NB4 (cell line): Measurements from ENCODE around the gene NAXE.

Source experiments
- MYC ChIP-seq: IDR thresholded peaks from 2 replicates; pipeline ENCODE4 v1.6.1; 2011; ENCODE audit warnings: low read depth, low read length
- POLR2A ChIP-seq: IDR thresholded peaks from 2 replicates; pipeline ENCODE4 v1.6.1; 2011; ENCODE audit warnings: mild to moderate bottlenecking; ENCODE audit not compliant: insufficient read length; ENCODE audit errors: extremely low read depth
- TF ChIP-seq, protein P1 (sequence below): IDR thresholded peaks from one replicate; pipeline ENCODE4 v1.5.1; 2012; ENCODE audit warnings: low read depth, low read length
- TF ChIP-seq, protein P2 (sequence below): IDR thresholded peaks from 2 replicates; pipeline ENCODE4 v1.6.1; 2011; ENCODE audit warnings: low read depth, low read length

DNA sequence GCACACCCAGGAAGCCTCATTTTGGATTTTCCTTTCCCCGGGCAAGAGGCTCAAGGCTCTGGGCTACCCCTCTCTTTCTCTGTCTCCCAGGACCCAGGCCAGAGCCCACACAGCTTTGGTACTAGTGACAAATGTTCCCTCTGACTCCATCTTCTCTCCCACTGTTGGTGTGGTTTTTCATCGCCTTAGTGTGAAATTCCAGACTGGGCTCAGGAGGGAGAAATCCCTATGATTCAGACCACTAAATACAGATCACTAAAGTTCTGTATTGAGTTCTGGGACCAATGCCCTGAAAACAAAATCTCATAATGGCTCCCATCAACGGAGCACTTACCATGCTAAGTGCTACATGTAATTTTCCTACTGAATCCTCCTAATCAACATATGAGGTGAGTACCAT, 45.3 kb upstream of the NAXE start:
- TF ChIP-seq, protein P1, sequence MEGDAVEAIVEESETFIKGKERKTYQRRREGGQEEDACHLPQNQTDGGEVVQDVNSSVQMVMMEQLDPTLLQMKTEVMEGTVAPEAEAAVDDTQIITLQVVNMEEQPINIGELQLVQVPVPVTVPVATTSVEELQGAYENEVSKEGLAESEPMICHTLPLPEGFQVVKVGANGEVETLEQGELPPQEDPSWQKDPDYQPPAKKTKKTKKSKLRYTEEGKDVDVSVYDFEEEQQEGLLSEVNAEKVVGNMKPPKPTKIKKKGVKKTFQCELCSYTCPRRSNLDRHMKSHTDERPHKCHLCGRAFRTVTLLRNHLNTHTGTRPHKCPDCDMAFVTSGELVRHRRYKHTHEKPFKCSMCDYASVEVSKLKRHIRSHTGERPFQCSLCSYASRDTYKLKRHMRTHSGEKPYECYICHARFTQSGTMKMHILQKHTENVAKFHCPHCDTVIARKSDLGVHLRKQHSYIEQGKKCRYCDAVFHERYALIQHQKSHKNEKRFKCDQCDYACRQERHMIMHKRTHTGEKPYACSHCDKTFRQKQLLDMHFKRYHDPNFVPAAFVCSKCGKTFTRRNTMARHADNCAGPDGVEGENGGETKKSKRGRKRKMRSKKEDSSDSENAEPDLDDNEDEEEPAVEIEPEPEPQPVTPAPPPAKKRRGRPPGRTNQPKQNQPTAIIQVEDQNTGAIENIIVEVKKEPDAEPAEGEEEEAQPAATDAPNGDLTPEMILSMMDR, result no peak
- no peak for TF ChIP-seq POLR2A
- TF ChIP-seq, protein P2, sequence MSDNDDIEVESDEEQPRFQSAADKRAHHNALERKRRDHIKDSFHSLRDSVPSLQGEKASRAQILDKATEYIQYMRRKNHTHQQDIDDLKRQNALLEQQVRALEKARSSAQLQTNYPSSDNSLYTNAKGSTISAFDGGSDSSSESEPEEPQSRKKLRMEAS, result no peak
- no peak for TF ChIP-seq MYC
